ENCODE results near the gene DHX9.

The DHX9 gene

DNA sequence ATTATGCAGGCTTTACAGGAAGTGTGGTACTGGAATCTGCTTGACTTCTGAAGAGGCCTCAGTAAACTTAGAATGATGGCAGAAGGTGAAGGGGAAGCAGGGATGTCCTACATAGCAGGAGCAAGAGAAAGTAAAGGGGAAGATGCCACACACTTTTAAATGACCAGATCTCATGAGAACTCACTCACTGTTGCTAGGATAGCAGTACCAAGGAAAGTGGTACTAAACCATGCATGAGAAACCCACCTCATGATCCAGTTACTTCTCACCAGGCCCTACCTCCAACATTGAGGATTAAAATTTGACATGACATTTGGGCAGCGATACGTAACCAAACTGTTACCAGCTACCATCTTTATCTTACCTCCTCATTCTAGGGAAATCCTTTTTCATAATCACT is 9.6 kb downstream of the DHX9 start:
- Histone ChIP-seq H4K12ac (ENCODE audit: low read depth, low read length) (no peak overlapping the region), H3K14ac (ENCODE audit: low read length) (no peak overlapping the region), H3K23ac (ENCODE audit: low read length) (peak overlapping the region; percentile 66), H3K9me3 (ENCODE audit: insufficient read depth, low read depth, low read length) (no peaks in the 10 kb centered on the region), H3K27ac (ENCODE audit: low read depth, low read length) (no peak overlapping the region), H2AK5ac (ENCODE audit: low read length) (no peak overlapping the region), H3K4me2 (ENCODE audit: low read length) (no peak overlapping the region), H2BK5ac (ENCODE audit: low read depth, low read length, poor library complexity) (no peak overlapping the region), H3K4me3 (ENCODE audit: low read depth, low read length) (no peak overlapping the region), H3K4ac (ENCODE audit: low read depth, low read length) (peak overlapping the region; percentile 76), H4K91ac (ENCODE audit: low read depth, low read length) (no peak overlapping the region), H3K18ac (ENCODE audit: low read length) (no peak overlapping the region), H2BK12ac (ENCODE audit: low read length) (no peak overlapping the region), H3K79me2 (ENCODE audit: control insufficient read depth, insufficient read depth, low read length, poor library complexity) (peaks cover 19% of the 10 kb centered on the region), H3K27me3 (ENCODE audit: insufficient read depth, low read length) (no peaks in the 10 kb centered on the region), H2BK120ac (ENCODE audit: insufficient read depth, low read length, poor library complexity) (no peak overlapping the region), H3K79me1 (ENCODE audit: low read length) (no peaks in the 10 kb centered on the region), H3K4me1 (ENCODE audit: control insufficient read depth in 1 of 2, insufficient read depth in 2 of 2, low read length in 2 of 2) (peaks cover 0 to 2% of the 10 kb centered on the region in 2 experiments), H4K8ac (ENCODE audit: low read depth, low read length) (no peak overlapping the region), H2AFZ (ENCODE audit: insufficient read depth, low read length, poor library complexity) (no peak overlapping the region), H3K9ac (ENCODE audit: low read length) (no peak overlapping the region), H3K36me3 (ENCODE audit: control insufficient read depth in 1 of 2, insufficient read depth in 2 of 2, low read length in 2 of 2) (peaks cover 33 to 51% of the 10 kb centered on the region in 2 experiments)
- DNase-seq, result no peak
- no CpG with 5 or more reads among the region's 2 CpGs for WGBS (ENCODE audit: extremely low coverage, insufficient coverage, insufficient read length)

DNA sequence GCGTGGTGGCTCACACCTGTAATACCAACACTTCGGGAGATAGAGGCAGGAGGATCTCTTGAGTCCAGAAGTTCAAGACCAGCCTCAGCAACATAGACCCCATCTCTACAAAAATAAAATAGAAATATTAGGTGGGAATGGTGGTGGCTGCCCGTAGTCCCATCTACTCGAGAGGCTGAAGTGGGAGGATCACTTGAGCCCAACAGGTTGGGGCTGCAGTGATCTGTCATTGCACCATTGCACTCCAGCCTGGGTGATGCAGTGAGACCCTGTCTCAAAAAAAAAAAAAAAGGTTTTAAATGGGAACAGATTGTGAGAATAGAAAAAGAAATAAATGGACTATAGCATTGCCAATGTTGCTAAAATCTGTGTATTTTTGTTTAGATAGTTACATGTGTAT is 11.2 kb downstream of the DHX9 start:
- H3K4me3 ChIP-seq (ENCODE audit: low read depth, low read length), result no peak overlapping the region
- no peak overlapping the region for H3K23ac ChIP-seq (ENCODE audit: low read length)
- H2BK5ac ChIP-seq (ENCODE audit: low read depth, low read length, poor library complexity), result no peak overlapping the region
- H3K9me3 ChIP-seq (ENCODE audit: insufficient read depth, low read depth, low read length), result no peaks in the 10 kb centered on the region
- no peaks in the 10 kb centered on the region for H3K79me1 ChIP-seq (ENCODE audit: low read length)
- no peak for DNase-seq
- no peaks in the 10 kb centered on the region for H3K27me3 ChIP-seq (ENCODE audit: insufficient read depth, low read length)
- no peak overlapping the region for H4K91ac ChIP-seq (ENCODE audit: low read depth, low read length)
- WGBS (ENCODE audit: extremely low coverage, insufficient coverage, insufficient read length), result no CpG with 5 or more reads among the region's 4 CpGs
- H2BK12ac ChIP-seq (ENCODE audit: low read length), result no peak overlapping the region
- H3K36me3 ChIP-seq (ENCODE audit: control insufficient read depth in 1 of 2, insufficient read depth in 2 of 2, low read length in 2 of 2), result peaks cover 23 to 47% of the 10 kb centered on the region in 2 experiments
- no peak overlapping the region for H2AK5ac ChIP-seq (ENCODE audit: low read length)
- H3K4me1 ChIP-seq (ENCODE audit: control insufficient read depth in 1 of 2, insufficient read depth in 2 of 2, low read length in 2 of 2), result no peaks in the 10 kb centered on the region
- H3K27ac ChIP-seq (ENCODE audit: low read depth, low read length), result no peak overlapping the region
- no peak overlapping the region for H3K4ac ChIP-seq (ENCODE audit: low read depth, low read length)
- H4K12ac ChIP-seq (ENCODE audit: low read depth, low read length), result no peak overlapping the region
- no peak overlapping the region for H3K4me2 ChIP-seq (ENCODE audit: low read length)
- no peak overlapping the region for H2AFZ ChIP-seq (ENCODE audit: insufficient read depth, low read length, poor library complexity)
- no peak overlapping the region for H4K8ac ChIP-seq (ENCODE audit: low read depth, low read length)
- peaks cover 12% of the 10 kb centered on the region for H3K79me2 ChIP-seq (ENCODE audit: control insufficient read depth, insufficient read depth, low read length, poor library complexity)
- no peak overlapping the region for H3K9ac ChIP-seq (ENCODE audit: low read length)
- no peak overlapping the region for H3K18ac ChIP-seq (ENCODE audit: low read length)
- no peak overlapping the region for H3K14ac ChIP-seq (ENCODE audit: low read length)
- H2BK120ac ChIP-seq (ENCODE audit: insufficient read depth, low read length, poor library complexity), result no peak overlapping the region

DNA sequence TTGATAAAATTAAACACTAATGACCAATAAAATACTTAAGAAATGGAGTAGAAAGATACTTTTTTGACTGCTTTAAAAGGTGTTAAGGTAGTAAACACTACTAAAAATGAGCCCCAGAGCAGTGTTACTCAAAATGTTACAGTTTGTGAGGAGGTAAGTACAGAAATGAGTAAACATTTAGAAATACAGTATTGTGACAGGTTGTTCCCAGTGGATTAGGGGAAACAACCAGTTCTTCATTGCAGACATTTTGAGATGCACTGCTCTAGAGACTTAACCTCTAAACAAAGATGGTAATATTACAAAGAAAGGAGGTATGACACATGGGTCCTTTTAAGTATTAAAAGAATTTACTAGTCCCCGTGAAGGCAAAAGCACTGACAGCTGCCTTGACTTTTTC is 12.7 kb downstream of the DHX9 start:
- no peak overlapping the region for H2BK12ac ChIP-seq (ENCODE audit: low read length)
- H4K91ac ChIP-seq (ENCODE audit: low read depth, low read length), result no peak overlapping the region
- H3K4me3 ChIP-seq (ENCODE audit: low read depth, low read length), result no peak overlapping the region
- H3K4ac ChIP-seq (ENCODE audit: low read depth, low read length), result no peak overlapping the region
- H3K9ac ChIP-seq (ENCODE audit: low read length), result no peak overlapping the region
- no peak overlapping the region for H2AK5ac ChIP-seq (ENCODE audit: low read length)
- no peak overlapping the region for H3K27ac ChIP-seq (ENCODE audit: low read depth, low read length)
- H2BK5ac ChIP-seq (ENCODE audit: low read depth, low read length, poor library complexity), result no peak overlapping the region
- H3K23ac ChIP-seq (ENCODE audit: low read length), result no peak overlapping the region
- no peak overlapping the region for H2AFZ ChIP-seq (ENCODE audit: insufficient read depth, low read length, poor library complexity)
- no peaks in the 10 kb centered on the region for H3K27me3 ChIP-seq (ENCODE audit: insufficient read depth, low read length)
- no peak overlapping the region for H3K4me2 ChIP-seq (ENCODE audit: low read length)
- H3K18ac ChIP-seq (ENCODE audit: low read length), result no peak overlapping the region
- no peak overlapping the region for H4K12ac ChIP-seq (ENCODE audit: low read depth, low read length)
- no CpG with 5 or more reads among the region's 1 CpG for WGBS (ENCODE audit: extremely low coverage, insufficient coverage, insufficient read length)
- no peak overlapping the region for H3K14ac ChIP-seq (ENCODE audit: low read length)
- H3K79me2 ChIP-seq (ENCODE audit: control insufficient read depth, insufficient read depth, low read length, poor library complexity), result peaks cover 3% of the 10 kb centered on the region
- peaks cover 16 to 45% of the 10 kb centered on the region in 2 experiments for H3K36me3 ChIP-seq (ENCODE audit: control insufficient read depth in 1 of 2, insufficient read depth in 2 of 2, low read length in 2 of 2)
- no peaks in the 10 kb centered on the region for H3K4me1 ChIP-seq (ENCODE audit: control insufficient read depth in 1 of 2, insufficient read depth in 2 of 2, low read length in 2 of 2)
- no peaks in the 10 kb centered on the region for H3K79me1 ChIP-seq (ENCODE audit: low read length)
- H3K9me3 ChIP-seq (ENCODE audit: insufficient read depth, low read depth, low read length), result no peaks in the 10 kb centered on the region
- no peak for DNase-seq
- H2BK120ac ChIP-seq (ENCODE audit: insufficient read depth, low read length, poor library complexity), result no peak overlapping the region
- no peak overlapping the region for H4K8ac ChIP-seq (ENCODE audit: low read depth, low read length)

DNA sequence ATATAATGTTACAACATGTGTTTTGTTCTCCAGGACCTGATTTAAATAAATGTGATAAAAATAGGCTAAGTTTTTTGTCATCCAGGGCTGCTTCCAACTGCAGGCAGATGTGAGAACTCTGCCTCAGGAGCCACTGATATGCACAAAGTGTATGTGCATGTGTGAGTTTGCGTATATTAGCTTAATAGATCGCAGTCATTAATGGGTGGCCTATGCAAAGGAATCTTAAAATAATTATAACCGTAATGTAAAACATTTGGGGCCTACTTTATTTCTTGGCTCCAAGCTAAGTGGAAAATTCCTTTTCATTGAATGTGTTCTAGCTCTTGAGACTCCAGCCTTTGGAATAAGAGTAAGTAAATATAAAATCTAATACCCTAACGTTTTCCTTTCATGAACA is 16.8 kb downstream of the DHX9 start:
- Histone ChIP-seq H2AK5ac (ENCODE audit: low read length) (no peak overlapping the region), H2BK5ac (ENCODE audit: low read depth, low read length, poor library complexity) (no peak overlapping the region), H3K9ac (ENCODE audit: low read length) (no peak overlapping the region), H2BK120ac (ENCODE audit: insufficient read depth, low read length, poor library complexity) (no peak overlapping the region), H4K8ac (ENCODE audit: low read depth, low read length) (no peak overlapping the region), H4K91ac (ENCODE audit: low read depth, low read length) (no peak overlapping the region), H3K9me3 (ENCODE audit: insufficient read depth, low read depth, low read length) (no peaks in the 10 kb centered on the region), H3K4me1 (ENCODE audit: control insufficient read depth in 1 of 2, insufficient read depth in 2 of 2, low read length in 2 of 2) (no peaks in the 10 kb centered on the region), H3K36me3 (ENCODE audit: control insufficient read depth in 1 of 2, insufficient read depth in 2 of 2, low read length in 2 of 2) (peaks cover 21 to 47% of the 10 kb centered on the region in 2 experiments), H3K4ac (ENCODE audit: low read depth, low read length) (no peak overlapping the region), H2BK12ac (ENCODE audit: low read length) (no peak overlapping the region), H3K23ac (ENCODE audit: low read length) (no peak overlapping the region), H3K27me3 (ENCODE audit: insufficient read depth, low read length) (no peaks in the 10 kb centered on the region), H3K4me2 (ENCODE audit: low read length) (no peak overlapping the region), H3K79me1 (ENCODE audit: low read length) (no peaks in the 10 kb centered on the region), H4K12ac (ENCODE audit: low read depth, low read length) (no peak overlapping the region), H2AFZ (ENCODE audit: insufficient read depth, low read length, poor library complexity) (no peak overlapping the region), H3K79me2 (ENCODE audit: control insufficient read depth, insufficient read depth, low read length, poor library complexity) (no peaks in the 10 kb centered on the region), H3K18ac (ENCODE audit: low read length) (no peak overlapping the region), H3K14ac (ENCODE audit: low read length) (no peak overlapping the region), H3K4me3 (ENCODE audit: low read depth, low read length) (no peak overlapping the region), H3K27ac (ENCODE audit: low read depth, low read length) (no peak overlapping the region)
- DNase-seq, result no peak
- WGBS (ENCODE audit: extremely low coverage, insufficient coverage, insufficient read length), result no CpG with 5 or more reads among the region's 4 CpGs
